ENCODE data around the gene NSMCE3. TPM values are rescaled to one million over a fixed set of nuclear protein-coding genes. Genes with fewer than 3 reads are reported as not detected.
"Not testable (repeated sequence)": the region's sequence is repeated elsewhere in the genome, so short reads cannot be mapped to it uniquely, and the experiment has no call there.

NSMCE3 gene
- total RNA-seq, 3 donors from 2014 or later, result 9.4 to 10.3 (median 9.7) TPM

DNA sequence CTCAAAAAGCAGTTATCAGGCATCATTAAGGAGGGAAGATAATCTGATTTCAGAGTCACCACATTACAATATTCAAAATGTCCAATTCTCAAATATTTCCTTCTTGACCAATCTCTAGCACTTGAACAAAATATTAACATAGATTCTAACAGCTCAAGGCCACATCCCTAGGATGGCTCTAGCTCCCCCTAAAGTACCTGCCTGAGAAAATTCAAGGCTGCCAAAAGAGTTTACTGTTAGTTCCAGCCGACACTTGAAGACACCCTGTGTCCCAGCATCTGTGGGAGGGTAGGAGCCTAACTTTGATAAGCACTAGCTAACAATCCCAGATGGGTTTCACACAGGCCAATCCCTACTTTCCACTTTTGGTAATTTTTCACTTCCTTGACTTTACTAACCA is 10.4 kb downstream of the NSMCE3 start:
- DNase-seq (no peak), ATAC-seq (no peak)
- Mint-ChIP-seq H3K4me1 (ENCODE audit: low read depth) (peaks cover 7% of the 10 kb centered on the region), H3K9me3 (no peaks in the 10 kb centered on the region), H3K4me3 (no peak overlapping the region), H3K36me3 (ENCODE audit: insufficient read depth) (no peaks in the 10 kb centered on the region), H3K27me3 (ENCODE audit: low read depth) (peaks cover 4% of the 10 kb centered on the region)

DNA sequence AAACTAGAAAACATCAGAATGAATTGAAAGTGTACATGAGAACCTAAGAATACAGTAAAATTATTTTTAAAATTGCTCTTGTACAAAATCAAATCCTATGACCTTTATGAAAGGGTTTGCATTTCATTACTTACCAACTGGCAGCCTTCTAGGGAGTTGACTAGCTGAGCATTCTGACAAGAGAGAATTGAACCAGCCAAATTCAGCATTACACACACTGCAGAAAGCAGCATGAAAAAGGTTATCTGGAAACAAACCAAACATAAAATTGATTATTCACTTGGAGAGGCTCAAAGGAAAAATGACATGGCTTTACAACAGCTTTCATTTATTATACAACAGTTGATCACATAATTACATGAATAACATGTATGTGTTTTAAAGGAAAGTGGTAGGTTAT is 17.4 kb downstream of the NSMCE3 start:
- Mint-ChIP-seq H3K9me3 (no peaks in the 10 kb centered on the region), H3K4me1 (ENCODE audit: low read depth) (no peaks in the 10 kb centered on the region), H3K27me3 (ENCODE audit: low read depth) (peaks cover 7% of the 10 kb centered on the region), H3K36me3 (ENCODE audit: insufficient read depth) (no peaks in the 10 kb centered on the region), H3K4me3 (no peak overlapping the region)
- ATAC-seq (no peak), DNase-seq (no peak)

DNA sequence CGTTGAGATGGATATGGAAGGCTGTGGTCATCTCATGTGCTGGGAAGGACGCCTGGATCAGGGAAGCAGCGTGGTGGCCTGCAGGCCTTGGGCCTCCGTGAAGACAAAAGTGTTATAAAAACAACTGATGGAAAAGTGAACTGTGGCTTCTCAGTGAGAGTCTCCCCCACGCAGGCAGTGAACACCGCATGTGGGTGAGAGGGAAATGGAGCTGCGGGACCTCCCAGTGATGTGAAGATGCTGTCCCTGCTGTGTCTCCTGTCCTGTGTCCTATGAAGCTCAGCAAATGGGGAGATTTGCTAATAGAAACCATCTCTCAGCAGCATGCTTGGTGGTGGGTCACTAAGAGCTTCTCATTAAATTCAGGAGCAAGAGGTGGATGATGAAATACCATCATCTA is 25.1 kb downstream of the NSMCE3 start:
- H3K36me3 Mint-ChIP-seq (ENCODE audit: insufficient read depth), result no peaks in the 10 kb centered on the region
- H3K4me3 Mint-ChIP-seq, result no peak overlapping the region

DNA sequence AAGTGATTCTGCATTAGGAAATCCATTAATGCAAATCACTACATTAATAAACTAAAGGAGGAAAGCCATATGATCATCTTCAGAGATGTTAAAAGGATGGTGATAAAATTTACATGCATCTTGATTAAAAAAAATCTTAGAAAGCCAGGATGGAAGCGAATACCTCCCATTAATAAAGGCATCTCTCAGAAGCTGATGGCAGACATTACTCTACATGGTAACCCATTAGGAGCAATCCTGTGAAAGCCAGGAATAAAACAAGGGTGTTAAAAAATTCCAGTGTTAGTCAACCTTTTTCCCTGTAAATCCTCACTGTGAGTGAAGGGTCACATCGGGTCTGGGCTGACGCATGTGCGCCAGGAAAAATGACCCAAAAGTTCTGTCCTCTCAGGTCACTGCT is 25.5 kb downstream of the NSMCE3 start:
- no peaks in the 10 kb centered on the region for H3K9me3 Mint-ChIP-seq
- DNase-seq (no peak), ATAC-seq (no peak)
- H3K36me3 Mint-ChIP-seq (ENCODE audit: insufficient read depth), result no peaks in the 10 kb centered on the region
- H3K4me3 Mint-ChIP-seq, result no peak overlapping the region
- H3K4me1 Mint-ChIP-seq (ENCODE audit: low read depth), result no peaks in the 10 kb centered on the region
- peaks cover 6% of the 10 kb centered on the region for H3K27me3 Mint-ChIP-seq (ENCODE audit: low read depth)

More for the DNA sequence above, 25.1 kb downstream of the NSMCE3 start:
- Mint-ChIP-seq H3K9me3 (no peaks in the 10 kb centered on the region), H3K4me1 (ENCODE audit: low read depth) (no peaks in the 10 kb centered on the region), H3K27me3 (ENCODE audit: low read depth) (peaks cover 6% of the 10 kb centered on the region)
- no peak for DNase-seq
- no peak for ATAC-seq

DNA sequence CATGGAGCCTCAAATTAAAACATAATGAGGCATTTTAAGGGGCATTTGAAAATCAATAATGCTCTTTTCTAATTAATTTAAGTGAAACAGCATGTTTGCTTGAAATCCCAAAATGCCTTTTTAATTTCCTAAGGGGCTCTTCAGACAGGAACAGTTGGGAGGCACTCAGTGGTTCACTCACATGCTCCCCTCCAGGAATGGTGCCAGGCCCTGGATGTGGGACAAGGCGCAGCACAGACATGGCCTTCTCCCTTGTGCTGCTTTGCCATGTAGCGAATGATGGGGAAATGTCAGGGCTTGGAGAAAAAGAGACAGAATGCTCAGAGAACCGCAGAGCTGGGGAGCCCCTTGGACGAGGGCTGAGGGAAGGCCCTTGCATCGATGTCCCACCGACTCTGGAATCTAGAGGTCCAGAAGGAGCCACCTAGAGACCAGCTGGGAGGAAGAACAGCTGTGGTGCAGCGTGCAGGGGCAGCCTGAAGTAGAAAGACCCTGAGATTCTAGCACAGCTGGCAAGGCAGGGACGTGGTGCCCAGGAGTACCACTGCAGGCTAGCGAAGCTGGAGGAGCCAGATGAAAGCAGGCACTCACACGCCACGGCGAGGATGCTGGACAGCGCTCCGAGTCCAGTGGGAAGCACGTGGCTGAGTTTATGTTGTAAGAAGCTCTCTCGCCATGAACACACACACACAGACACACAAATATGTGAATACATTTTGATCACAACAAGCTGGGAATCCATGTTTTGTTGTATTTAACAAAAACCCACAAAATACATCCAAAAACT is 27.0 kb downstream of the NSMCE3 start:
- no peak for ATAC-seq
- H3K27me3 Mint-ChIP-seq (ENCODE audit: low read depth), result peaks cover 6% of the 10 kb centered on the region

DNA sequence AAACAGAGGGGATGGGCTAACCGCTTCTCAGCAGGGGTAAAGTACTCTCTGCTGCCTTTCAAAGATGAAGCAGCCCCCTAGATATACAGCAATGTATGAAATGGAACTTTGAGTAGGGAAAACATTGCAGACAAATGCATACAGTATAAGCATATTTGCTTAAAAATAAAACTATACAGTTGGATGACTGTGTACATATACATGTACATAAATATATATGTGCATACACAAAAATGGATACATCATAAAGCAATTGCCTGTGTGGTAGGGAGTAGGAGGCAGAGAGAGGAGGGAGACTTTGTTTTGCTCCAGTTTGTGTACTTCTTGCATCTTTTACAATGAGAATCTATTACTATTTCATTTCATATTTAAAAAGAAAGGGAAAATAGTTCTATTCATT is 28.4 kb downstream of the NSMCE3 start:
- no peak for ATAC-seq
- Mint-ChIP-seq H3K9me3 (no peaks in the 10 kb centered on the region), H3K4me3 (no peak overlapping the region), H3K36me3 (ENCODE audit: insufficient read depth) (no peaks in the 10 kb centered on the region), H3K4me1 (ENCODE audit: low read depth) (no peaks in the 10 kb centered on the region), H3K27me3 (ENCODE audit: low read depth) (peaks cover 6% of the 10 kb centered on the region)
- no peak for DNase-seq

More for the DNA sequence above, 27.0 kb downstream of the NSMCE3 start:
- H3K4me1 Mint-ChIP-seq (ENCODE audit: low read depth), result no peaks in the 10 kb centered on the region
- H3K36me3 Mint-ChIP-seq (ENCODE audit: insufficient read depth), result no peaks in the 10 kb centered on the region
- DNase-seq, result no peak
- no peaks in the 10 kb centered on the region for H3K9me3 Mint-ChIP-seq
- no peak overlapping the region for H3K4me3 Mint-ChIP-seq

DNA sequence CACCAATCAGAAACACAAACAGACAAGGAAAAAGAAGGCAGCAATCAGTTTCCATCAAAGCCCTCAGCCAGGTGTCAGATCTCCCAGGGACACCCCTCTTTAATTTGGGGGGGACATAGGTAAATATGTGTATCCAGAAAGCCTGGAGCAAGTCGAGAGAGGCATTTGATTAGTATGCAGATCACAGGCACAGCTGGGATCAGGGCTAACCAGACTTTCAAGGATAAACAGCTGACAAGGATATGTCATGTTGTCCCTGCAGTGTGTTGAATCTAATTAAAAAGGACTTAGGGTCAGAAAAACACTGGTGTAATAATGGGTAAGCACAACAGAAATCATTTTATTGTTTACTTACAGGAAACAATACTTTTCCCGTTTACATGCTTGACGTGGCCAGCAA is 30.2 kb downstream of the NSMCE3 start:
- no peaks in the 10 kb centered on the region for H3K36me3 Mint-ChIP-seq (ENCODE audit: insufficient read depth)
- peaks cover 6% of the 10 kb centered on the region for H3K27me3 Mint-ChIP-seq (ENCODE audit: low read depth)
- H3K4me1 Mint-ChIP-seq (ENCODE audit: low read depth), result no peaks in the 10 kb centered on the region
- H3K9me3 Mint-ChIP-seq, result peaks cover 3% of the 10 kb centered on the region
- DNase-seq, result no peak
- ATAC-seq, result no peak
- H3K4me3 Mint-ChIP-seq, result no peak overlapping the region

DNA sequence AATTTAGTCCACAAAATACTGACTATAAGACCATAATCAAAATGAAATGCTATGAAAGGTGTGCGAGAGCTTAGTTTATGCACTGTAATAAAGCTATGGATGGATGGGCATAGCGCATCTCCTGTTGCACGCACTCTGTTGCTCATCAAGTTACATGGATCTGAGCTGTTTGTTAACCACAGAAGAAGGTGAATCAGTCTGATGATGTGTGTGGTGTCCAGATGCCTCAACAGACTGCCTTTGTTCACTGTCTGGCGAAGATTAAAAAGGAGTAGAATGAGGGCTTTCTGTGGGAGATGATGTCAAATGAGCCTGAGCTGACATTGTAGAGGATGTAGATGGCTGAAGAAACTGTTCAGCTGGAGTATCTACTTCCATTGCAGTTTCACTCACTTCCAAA is 36.1 kb downstream of the NSMCE3 start:
- DNase-seq, result no peak
- Mint-ChIP-seq H3K27me3 (ENCODE audit: low read depth) (peaks cover 16% of the 10 kb centered on the region), H3K36me3 (ENCODE audit: insufficient read depth) (no peaks in the 10 kb centered on the region), H3K4me3 (no peak overlapping the region), H3K4me1 (ENCODE audit: low read depth) (no peaks in the 10 kb centered on the region), H3K9me3 (peaks cover 3% of the 10 kb centered on the region)
- no peak for ATAC-seq

DNA sequence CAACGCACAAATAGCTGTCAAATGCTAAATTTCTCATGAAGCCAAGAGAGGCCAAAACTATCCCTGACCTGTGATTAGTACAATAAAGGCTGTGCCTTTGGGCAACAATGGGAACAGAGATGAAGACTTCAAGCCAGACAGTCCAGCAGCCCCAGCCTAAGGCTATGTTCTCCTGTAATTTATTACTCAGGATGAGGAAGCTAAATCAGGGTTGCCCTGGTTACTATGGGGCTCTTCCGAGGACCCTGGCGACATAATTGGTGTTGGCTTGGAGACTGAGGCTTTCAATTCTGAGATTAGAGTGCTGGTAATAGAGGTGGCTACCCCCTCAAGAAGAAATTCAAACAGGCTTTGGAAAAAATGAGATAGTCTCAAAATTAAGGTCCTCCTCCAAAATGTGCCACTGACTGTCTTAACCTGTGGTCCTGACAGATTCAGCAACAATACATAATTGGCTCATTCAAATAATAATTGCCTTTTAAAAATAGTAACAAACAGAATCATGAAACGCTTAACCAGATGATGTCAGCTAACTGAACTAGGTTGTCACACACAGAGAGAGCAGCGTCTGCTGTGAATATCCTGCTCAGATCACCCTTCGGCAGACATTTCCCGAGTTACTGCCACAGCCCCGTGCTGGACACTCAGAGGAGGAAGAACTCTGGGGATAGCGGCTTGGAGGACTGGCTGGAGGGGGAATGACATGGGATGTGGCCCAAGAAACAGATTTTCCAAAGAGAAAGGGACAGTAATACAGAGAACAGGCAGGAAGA is 43.0 kb downstream of the NSMCE3 start:
- Mint-ChIP-seq H3K27me3 (ENCODE audit: low read depth) (peaks cover 48% of the 10 kb centered on the region), H3K36me3 (ENCODE audit: insufficient read depth) (no peaks in the 10 kb centered on the region), H3K9me3 (no peaks in the 10 kb centered on the region), H3K4me3 (no peak overlapping the region), H3K4me1 (ENCODE audit: low read depth) (no peaks in the 10 kb centered on the region)
- DNase-seq, result no peak
- ATAC-seq, result no peak

DNA sequence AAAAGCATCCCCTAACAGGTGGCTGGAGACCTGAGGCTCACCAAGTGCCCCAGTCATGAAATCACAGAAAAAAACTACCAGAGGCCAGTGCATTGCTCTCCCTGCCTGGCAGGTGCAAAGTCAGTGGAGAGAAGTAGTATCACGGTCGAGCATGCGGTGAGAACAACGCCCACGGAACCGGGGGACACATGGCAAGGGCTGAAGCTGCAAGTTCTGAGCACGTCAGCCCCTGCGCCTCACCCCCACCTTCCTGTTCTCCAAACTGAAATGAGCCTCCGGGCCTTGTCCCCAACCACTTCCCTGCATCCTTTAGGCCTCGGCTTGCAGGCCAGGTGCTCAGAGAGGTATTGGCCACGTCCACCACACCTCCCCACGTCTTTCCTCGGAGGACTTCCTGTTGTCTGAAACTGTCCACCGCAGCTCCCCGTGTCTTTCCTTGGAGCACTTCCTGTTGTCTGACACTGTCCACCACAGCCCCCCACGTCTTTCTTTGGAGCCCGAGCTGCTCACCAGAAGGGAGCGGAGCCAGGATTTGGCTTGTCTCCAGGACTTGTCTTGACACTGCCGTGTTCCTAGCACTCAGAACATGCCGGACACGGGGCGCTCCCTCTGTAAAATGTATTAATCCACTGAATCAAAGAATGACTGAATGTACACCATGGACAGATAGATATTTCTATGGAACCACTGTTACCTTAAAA is 43.9 kb downstream of the NSMCE3 start:
- no peaks in the 10 kb centered on the region for H3K4me1 Mint-ChIP-seq (ENCODE audit: low read depth)
- ATAC-seq (no peak), DNase-seq (no peak)
- peaks cover 47% of the 10 kb centered on the region for H3K27me3 Mint-ChIP-seq (ENCODE audit: low read depth)
- H3K36me3 Mint-ChIP-seq (ENCODE audit: insufficient read depth), result no peaks in the 10 kb centered on the region
- H3K9me3 Mint-ChIP-seq, result no peaks in the 10 kb centered on the region
- H3K4me3 Mint-ChIP-seq, result no peak overlapping the region

DNA sequence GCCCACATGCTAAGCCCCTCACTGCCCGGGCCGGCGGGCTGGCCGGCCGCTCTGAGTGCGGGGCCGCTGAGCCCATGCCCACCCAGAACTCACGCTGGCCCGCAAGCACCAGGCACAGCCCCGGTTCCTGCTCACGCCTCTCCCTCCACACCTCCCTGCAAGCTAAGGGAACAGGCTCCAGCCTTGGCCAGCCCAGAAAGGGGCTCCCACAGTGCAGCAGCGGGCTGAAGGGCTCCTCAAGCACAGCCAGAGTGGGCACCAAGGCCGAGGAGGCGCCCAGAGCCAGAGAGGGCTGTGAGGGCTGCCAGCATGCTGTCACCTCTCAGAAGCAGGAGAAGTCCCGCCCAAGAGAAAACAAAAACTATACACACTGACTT is 44.6 kb downstream of the NSMCE3 start:
- H3K36me3 Mint-ChIP-seq (ENCODE audit: insufficient read depth); DNase-seq; H3K9me3 Mint-ChIP-seq; H3K4me3 Mint-ChIP-seq; H3K4me1 Mint-ChIP-seq (ENCODE audit: low read depth); ATAC-seq: not testable (repeated sequence)
- peaks cover 44% of the 10 kb centered on the region for H3K27me3 Mint-ChIP-seq (ENCODE audit: low read depth)

DNA sequence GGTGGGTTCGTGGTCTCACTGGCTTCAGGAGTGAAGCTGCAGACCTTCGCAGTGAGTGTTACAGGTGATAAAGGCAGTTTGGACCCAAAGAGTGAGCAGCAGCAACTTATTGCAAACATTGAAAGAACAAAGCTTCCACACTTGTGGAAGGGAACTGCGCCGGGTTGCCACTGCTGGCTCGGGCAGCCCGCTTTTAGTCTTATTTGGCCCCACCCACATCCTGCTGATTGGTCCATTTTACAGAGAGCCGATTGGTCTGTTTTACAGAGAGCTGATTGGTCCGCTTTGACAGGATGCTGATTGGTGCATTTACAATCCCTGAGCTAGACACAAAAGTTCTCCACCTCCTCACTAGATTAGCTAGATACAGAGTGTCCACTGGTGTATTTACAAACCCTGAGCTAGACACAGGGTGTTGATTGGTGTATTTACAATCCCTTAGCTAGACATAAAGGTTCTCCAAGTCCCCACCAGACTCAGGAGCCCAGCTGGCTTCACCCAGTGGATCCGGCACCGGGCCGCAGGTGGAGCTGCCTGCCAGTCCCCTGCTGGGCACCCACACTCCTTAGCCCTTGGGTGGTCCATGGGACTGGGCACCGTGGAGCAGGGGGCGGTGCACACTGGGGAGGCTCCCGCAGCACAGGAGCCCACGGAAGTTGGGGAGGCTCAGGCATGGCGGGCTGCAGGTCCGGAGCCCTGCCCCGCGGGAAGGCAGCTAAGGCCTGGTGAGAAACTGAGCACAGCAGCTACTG is 45.2 kb downstream of the NSMCE3 start:
- not testable (repeated sequence) for H3K36me3 Mint-ChIP-seq (ENCODE audit: insufficient read depth); H3K4me1 Mint-ChIP-seq (ENCODE audit: low read depth); H3K4me3 Mint-ChIP-seq; DNase-seq; ATAC-seq; H3K9me3 Mint-ChIP-seq
- peaks cover 38% of the 10 kb centered on the region for H3K27me3 Mint-ChIP-seq (ENCODE audit: low read depth)

DNA sequence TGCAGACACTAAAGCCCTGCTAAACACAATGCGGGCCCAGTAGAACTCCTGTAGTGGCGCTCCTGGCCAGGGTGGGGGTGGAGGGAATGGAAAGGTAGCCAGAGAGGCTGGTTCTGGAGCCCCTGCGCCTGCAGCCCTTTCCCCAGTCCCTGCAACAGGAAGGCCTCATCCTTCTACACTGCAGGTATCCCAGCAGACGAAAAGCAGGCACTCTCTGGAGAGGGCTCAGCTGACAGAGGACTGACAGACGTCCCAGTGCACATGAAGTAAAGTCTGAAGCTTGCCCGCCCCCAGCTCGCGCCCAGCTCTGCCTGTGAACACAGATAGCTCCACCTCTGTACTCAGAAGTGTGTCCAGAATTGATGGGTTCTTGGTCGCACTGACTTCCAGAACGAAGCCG is 46.0 kb downstream of the NSMCE3 start:
- no peak for ATAC-seq
- DNase-seq, result no peak
- Mint-ChIP-seq H3K36me3 (ENCODE audit: insufficient read depth) (no peaks in the 10 kb centered on the region), H3K4me1 (ENCODE audit: low read depth) (no peaks in the 10 kb centered on the region), H3K27me3 (ENCODE audit: low read depth) (peaks cover 36% of the 10 kb centered on the region), H3K9me3 (no peaks in the 10 kb centered on the region), H3K4me3 (no peak overlapping the region)

Data from activated T-cell treated with anti-CD3 and anti-CD28 coated beads, Interleukin-2, amount 50 U/mL, for 4 hours (primary cell).